PFSK-1 (cell line): ENCODE results near the gene SLC6A12.

Source experiments
- FOXP2 ChIP-seq: optimal IDR thresholded peaks from 2 replicates; pipeline ENCODE3; 2011; ENCODE audit warnings: borderline replicate concordance, control low read depth, inconsistent platforms; ENCODE audit not compliant: insufficient read depth; ENCODE audit errors: extremely low read length, extremely low read depth
- POLR2AphosphoS5 ChIP-seq: IDR thresholded peaks from 2 replicates; pipeline ENCODE4 v1.6.1; 2012; ENCODE audit warnings: low read depth, mild to moderate bottlenecking, control low read depth, low read length, moderate library complexity
- SIN3A ChIP-seq: IDR thresholded peaks from 2 replicates; pipeline ENCODE4 v1.6.1; 2012; ENCODE audit warnings: mild to moderate bottlenecking, low read length, moderate library complexity, borderline replicate concordance; ENCODE audit not compliant: insufficient read depth
- TAF1 ChIP-seq: IDR thresholded peaks from 2 replicates; pipeline ENCODE4 v1.6.1; 2012; ENCODE audit warnings: low read length, control low read depth, borderline replicate concordance; ENCODE audit not compliant: insufficient read depth
- TF ChIP-seq, protein P1 (sequence below), 2 experiments: IDR thresholded peaks; 2 replicates each; pipeline versions ENCODE4 v1.6.1 to v1.8.0; 2011 to 2012; ENCODE audit warnings: low read depth in 2 of 2, low read length in 2 of 2, control low read depth in 1 of 2, inconsistent platforms in 1 of 2, mild to moderate bottlenecking in 1 of 2, moderate library complexity in 1 of 2; ENCODE audit not compliant: insufficient read depth in 1 of 2

The SLC6A12 gene

DNA sequence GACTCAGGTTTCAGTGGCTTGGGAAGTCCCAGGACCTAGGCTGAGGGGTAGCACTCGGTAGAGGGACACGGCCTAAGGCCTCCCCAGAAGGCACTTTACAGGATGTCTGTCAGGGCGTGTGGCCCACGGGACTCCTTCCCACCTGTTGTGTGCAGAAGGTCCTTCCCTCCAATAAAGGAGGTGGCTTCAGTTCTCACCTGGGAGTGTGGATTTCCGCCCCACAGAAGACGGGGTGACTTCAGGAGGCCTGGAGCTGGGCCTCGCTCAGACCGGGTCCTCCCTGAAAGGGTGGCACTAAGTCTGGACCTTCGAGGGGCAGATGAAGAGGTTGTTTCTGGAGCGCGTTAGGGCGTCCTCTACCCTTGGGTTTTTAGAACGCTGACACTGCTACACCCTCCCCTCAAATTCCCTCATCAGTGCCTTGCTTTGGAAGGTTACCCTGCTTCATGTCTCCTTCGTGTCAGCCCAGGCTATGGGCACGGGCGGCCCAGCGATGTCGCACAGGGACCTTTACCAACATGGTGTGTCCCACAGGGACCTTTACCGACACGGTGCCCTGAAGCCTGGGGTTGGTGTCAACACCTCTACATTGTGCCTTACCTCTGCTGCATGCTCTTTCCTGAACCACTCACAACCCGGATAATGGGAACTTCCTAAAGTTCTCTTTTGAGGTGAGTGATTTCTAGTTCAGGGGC is 7.1 kb downstream of the SLC6A12 start:
- no peak for TF ChIP-seq FOXP2
- TF ChIP-seq POLR2AphosphoS5: no peak
- TF ChIP-seq, protein P1, sequence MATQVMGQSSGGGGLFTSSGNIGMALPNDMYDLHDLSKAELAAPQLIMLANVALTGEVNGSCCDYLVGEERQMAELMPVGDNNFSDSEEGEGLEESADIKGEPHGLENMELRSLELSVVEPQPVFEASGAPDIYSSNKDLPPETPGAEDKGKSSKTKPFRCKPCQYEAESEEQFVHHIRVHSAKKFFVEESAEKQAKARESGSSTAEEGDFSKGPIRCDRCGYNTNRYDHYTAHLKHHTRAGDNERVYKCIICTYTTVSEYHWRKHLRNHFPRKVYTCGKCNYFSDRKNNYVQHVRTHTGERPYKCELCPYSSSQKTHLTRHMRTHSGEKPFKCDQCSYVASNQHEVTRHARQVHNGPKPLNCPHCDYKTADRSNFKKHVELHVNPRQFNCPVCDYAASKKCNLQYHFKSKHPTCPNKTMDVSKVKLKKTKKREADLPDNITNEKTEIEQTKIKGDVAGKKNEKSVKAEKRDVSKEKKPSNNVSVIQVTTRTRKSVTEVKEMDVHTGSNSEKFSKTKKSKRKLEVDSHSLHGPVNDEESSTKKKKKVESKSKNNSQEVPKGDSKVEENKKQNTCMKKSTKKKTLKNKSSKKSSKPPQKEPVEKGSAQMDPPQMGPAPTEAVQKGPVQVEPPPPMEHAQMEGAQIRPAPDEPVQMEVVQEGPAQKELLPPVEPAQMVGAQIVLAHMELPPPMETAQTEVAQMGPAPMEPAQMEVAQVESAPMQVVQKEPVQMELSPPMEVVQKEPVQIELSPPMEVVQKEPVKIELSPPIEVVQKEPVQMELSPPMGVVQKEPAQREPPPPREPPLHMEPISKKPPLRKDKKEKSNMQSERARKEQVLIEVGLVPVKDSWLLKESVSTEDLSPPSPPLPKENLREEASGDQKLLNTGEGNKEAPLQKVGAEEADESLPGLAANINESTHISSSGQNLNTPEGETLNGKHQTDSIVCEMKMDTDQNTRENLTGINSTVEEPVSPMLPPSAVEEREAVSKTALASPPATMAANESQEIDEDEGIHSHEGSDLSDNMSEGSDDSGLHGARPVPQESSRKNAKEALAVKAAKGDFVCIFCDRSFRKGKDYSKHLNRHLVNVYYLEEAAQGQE (IDR thresholded peaks at IDR 0.05; ENCODE audit: insufficient read depth in 1 of 2, low read depth in 2 of 2, low read length in 2 of 2): no peak
- TF ChIP-seq TAF1: no peak
- TF ChIP-seq SIN3A: no peak

GRCh38 chr12:205026-205425 is 8.9 kb downstream of the SLC6A12 start:
- TF ChIP-seq, protein P1 (IDR thresholded peaks at IDR 0.05; ENCODE audit: insufficient read depth in 1 of 2, low read depth in 2 of 2, low read length in 2 of 2): no peak
- TF ChIP-seq POLR2AphosphoS5 (no peak), SIN3A (no peak), TAF1 (no peak), FOXP2 (no peak)

- TF ChIP-seq POLR2AphosphoS5 (no peak), TAF1 (no peak), FOXP2 (no peak), SIN3A (no peak)
- TF ChIP-seq, protein P1 (IDR thresholded peaks at IDR 0.05; ENCODE audit: insufficient read depth in 1 of 2, low read depth in 2 of 2, low read length in 2 of 2): no peak
Observed at GRCh38 chr12:204261-204678, 9.7 kb downstream of the SLC6A12 start.

DNA sequence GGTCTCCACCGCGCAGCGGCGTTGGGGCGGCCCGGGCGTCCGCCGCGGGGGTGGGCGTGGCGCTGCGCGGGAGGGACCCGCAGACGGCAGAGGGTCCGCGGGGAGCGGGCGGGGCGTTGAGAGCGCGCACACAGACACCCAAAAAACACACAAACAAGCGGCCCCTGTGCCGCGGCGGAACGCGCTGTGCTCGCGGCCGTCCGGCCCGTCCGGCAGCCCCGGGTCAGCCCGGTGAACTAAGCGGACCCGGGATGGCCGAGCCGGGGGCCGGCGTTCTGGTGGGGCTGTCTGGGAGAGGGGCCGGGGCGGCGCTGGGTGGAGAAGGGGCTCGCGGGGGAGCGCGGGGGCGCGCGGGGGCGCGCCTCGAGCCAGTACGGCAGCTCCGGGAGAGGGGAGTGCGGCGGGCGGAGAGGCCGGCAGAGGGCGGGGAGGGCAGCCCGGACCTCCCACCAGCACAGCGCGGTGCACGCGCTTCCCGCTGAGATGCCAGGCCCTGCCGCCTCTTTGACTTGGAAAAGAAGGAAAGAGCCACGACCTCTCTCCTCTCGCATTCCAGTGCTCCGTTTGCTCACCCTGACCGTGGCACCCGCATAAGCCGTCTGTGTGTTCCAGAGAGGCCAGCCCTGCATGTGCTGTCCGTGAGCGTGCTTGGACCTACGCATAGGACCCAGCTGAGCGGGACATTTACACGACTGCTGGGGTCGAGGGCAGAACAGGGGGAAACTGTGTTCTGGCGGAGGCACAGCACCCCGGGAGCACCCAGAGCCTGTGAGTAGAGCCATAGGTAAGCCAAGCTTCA is 10.3 kb downstream of the SLC6A12 start:
- TF ChIP-seq, protein P1 (IDR thresholded peaks at IDR 0.05; ENCODE audit: insufficient read depth in 1 of 2, low read depth in 2 of 2, low read length in 2 of 2): no peak
- TF ChIP-seq TAF1: no peak
- no peak for TF ChIP-seq SIN3A
